SW 1271 (cell line): ENCODE results near the gene IRX3.

Experiments used
- DNase-seq, 2 experiments: peaks; one replicate each; lab custom pipeline; 2025; lab: John Stamatoyannopoulos, UW

The IRX3 gene

GRCh38 chr16:54286366-54287130, at the start of gene IRX3:
TSS of gene IRX3 (minus strand) at chr16:54286787. CDS start at chr16:54286050, 737 bp downstream.
- DNase-seq, result peak; percentile 72 to 82

- DNase-seq, result no peak
Observed at GRCh38 chr16:54335230-54335629, 48.6 kb upstream of the IRX3 start.

- no peak for DNase-seq
Observed at GRCh38 chr16:54334208-54334607, 47.6 kb upstream of the IRX3 start.

- DNase-seq, result no peak
Observed at GRCh38 chr16:54331241-54332002, 44.8 kb upstream of the IRX3 start.

- DNase-seq, result no peak
Observed at GRCh38 chr16:54327609-54328008, 41.0 kb upstream of the IRX3 start.

- DNase-seq, result no peak
Observed at GRCh38 chr16:54326266-54326662, 39.7 kb upstream of the IRX3 start.

- DNase-seq, result no peak
Observed at GRCh38 chr16:54325616-54326265, 39.2 kb upstream of the IRX3 start.

GRCh38 chr16:54324716-54325115, 38.1 kb upstream of the IRX3 start:
- no peak for DNase-seq

- DNase-seq, result no peak
Observed at GRCh38 chr16:54320697-54321340, 34.2 kb upstream of the IRX3 start.

- no peak for DNase-seq
Observed at GRCh38 chr16:54318941-54319340, 32.4 kb upstream of the IRX3 start.

- no peak for DNase-seq
Observed at GRCh38 chr16:54317101-54317611, 30.6 kb upstream of the IRX3 start.

GRCh38 chr16:54316095-54316889, 29.7 kb upstream of the IRX3 start:
- DNase-seq, result no peak

- no peak for DNase-seq
Observed at GRCh38 chr16:54313789-54314188, 27.2 kb upstream of the IRX3 start.

GRCh38 chr16:54312502-54312991, 26.0 kb upstream of the IRX3 start:
- no peak for DNase-seq

GRCh38 chr16:54309341-54309740, 22.8 kb upstream of the IRX3 start:
- no peak for DNase-seq

- DNase-seq, result no peak
Observed at GRCh38 chr16:54305080-54305479, 18.5 kb upstream of the IRX3 start.

GRCh38 chr16:54303613-54304012, 17.0 kb upstream of the IRX3 start:
- no peak for DNase-seq

- DNase-seq, result no peak
Observed at GRCh38 chr16:54297154-54297553, 10.6 kb upstream of the IRX3 start.

- DNase-seq, result no peak
Observed at GRCh38 chr16:54296543-54296942, 10.0 kb upstream of the IRX3 start.

GRCh38 chr16:54291656-54292487, 5.3 kb upstream of the IRX3 start:
- DNase-seq, result no peak
